Measurements from ENCODE around the gene DENR.

DNA sequence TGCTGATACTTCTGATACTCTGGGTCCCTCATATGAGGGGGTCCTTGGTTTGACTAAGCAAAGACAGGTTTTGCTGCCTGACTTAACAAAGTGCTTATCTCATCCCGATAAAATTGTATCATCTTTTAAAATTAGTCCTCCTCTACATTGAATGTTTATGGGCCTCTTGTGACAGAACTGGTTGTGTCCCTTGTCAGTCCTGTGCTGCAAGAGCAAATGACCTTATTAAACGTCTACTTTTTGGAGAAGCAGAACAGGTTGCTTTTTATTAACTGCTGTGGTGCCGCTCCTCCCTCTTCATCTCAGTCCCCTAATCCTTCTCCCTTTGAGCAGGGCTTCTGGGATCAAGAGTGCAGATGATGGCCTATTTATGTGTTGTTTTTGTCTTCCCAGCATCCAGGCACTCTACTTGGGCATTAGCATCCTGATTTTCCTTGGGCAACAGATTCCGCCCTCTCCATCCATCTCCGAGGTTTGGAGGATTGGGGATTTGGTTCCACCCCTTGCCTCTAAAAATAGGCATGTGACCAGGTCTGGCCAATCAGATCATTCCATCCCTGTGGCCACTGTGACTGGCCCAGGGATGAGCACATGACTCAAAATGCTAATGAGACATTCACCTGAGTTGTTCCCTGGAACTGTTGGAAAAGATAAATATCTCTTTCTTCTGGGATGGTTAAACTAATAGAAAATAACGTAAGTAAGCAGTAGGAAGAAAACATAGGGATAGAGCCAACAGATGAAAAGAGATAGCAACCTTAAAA, 2.9 kb upstream of the DENR start:
- TF ChIP-seq, protein P1, sequence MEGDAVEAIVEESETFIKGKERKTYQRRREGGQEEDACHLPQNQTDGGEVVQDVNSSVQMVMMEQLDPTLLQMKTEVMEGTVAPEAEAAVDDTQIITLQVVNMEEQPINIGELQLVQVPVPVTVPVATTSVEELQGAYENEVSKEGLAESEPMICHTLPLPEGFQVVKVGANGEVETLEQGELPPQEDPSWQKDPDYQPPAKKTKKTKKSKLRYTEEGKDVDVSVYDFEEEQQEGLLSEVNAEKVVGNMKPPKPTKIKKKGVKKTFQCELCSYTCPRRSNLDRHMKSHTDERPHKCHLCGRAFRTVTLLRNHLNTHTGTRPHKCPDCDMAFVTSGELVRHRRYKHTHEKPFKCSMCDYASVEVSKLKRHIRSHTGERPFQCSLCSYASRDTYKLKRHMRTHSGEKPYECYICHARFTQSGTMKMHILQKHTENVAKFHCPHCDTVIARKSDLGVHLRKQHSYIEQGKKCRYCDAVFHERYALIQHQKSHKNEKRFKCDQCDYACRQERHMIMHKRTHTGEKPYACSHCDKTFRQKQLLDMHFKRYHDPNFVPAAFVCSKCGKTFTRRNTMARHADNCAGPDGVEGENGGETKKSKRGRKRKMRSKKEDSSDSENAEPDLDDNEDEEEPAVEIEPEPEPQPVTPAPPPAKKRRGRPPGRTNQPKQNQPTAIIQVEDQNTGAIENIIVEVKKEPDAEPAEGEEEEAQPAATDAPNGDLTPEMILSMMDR (IDR thresholded peaks at IDR 0.05) = no peak
- TF ChIP-seq POLR2A (IDR thresholded peaks at IDR 0.05) (no peak), POLR2AphosphoS5 (IDR thresholded peaks at IDR 0.05) (no peak)

Data from sigmoid colon (tissue), 4 donors.